Adrenal gland (tissue), 5 donors: Measurements from ENCODE around the gene LHFPL6.

ENCODE experiments used
- POLR2A ChIP-seq, 2 donors: fragments of 450-650 bp; IDR thresholded peaks; one replicate each; pipeline ENCODE4 v1.6.1; 2017; ENCODE audit warnings: antibody characterized with exemption in 2 of 2, mild to moderate bottlenecking in 2 of 2, moderate library complexity in 1 of 2
- TF ChIP-seq, protein P1 (sequence below), 6 experiments: fragments of 450-650 bp in 4 of 6; fragments of 200-600 bp in 2 of 6; sonication (generic) in 1 of 6; IDR thresholded peaks; 1 replicate in 5 of 6; 2 replicates in 1 of 6; pipeline versions ENCODE4 v1.5.1 to v1.8.0; 2016 to 2021; ENCODE audit warnings: antibody characterized with exemption in 6 of 6, mild to moderate bottlenecking in 2 of 6, moderate library complexity in 1 of 6
- donor health status: DM: no; HTN: no; CAD: no.

DNA sequence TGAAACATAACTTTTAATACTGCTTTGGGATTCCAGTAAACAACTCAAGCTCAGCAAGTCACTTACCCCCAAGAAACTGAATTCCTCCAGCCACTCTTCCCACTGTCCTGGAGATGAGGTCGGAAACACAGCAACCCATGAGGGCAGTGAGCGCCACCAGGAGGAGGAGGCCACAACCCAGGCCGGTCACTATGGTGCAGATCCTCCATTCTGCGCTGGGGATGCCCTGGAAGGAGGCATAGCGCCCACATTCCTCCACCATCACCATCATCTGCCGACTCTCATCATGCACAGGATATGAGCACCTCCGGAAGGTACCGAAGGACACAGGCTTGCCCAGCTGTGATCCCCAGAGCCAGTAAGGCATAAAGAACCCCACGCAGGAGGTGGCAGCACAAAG is 2.2 kb downstream of the LHFPL6 start:
- TF ChIP-seq, protein P1, sequence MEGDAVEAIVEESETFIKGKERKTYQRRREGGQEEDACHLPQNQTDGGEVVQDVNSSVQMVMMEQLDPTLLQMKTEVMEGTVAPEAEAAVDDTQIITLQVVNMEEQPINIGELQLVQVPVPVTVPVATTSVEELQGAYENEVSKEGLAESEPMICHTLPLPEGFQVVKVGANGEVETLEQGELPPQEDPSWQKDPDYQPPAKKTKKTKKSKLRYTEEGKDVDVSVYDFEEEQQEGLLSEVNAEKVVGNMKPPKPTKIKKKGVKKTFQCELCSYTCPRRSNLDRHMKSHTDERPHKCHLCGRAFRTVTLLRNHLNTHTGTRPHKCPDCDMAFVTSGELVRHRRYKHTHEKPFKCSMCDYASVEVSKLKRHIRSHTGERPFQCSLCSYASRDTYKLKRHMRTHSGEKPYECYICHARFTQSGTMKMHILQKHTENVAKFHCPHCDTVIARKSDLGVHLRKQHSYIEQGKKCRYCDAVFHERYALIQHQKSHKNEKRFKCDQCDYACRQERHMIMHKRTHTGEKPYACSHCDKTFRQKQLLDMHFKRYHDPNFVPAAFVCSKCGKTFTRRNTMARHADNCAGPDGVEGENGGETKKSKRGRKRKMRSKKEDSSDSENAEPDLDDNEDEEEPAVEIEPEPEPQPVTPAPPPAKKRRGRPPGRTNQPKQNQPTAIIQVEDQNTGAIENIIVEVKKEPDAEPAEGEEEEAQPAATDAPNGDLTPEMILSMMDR (IDR thresholded peaks at IDR 0.05) = no peak
- TF ChIP-seq POLR2A (IDR thresholded peaks at IDR 0.05) = no peak
